K562 (cell line): ENCODE data around the gene ACHE. TPM values are rescaled to one million over a fixed set of nuclear protein-coding genes. Genes with fewer than 3 reads are reported as not detected.

Experiments used
- CHD4 ChIP-seq: fragments of 200-600 bp; sonication (generic); IDR thresholded peaks from 3 replicates; pipeline ENCODE4 v1.6.1; 2012; ENCODE audit warnings: low read depth, mild to moderate bottlenecking, mixed read lengths, low read length, inconsistent platforms; ENCODE audit not compliant: insufficient read depth, insufficient replicate concordance, poor library complexity, severe bottlenecking
- CTCFL ChIP-seq: IDR thresholded peaks from 2 replicates; pipeline ENCODE4 v1.6.1; 2011; ENCODE audit warnings: borderline replicate concordance, low read depth, mild to moderate bottlenecking, moderate library complexity, low read length; ENCODE audit not compliant: insufficient read depth, poor library complexity, severe bottlenecking
- DNMT1 ChIP-seq: fragments of 450-650 bp; IDR thresholded peaks from 2 replicates; pipeline ENCODE4 v1.6.1; 2016; ENCODE audit warnings: antibody characterized with exemption, mild to moderate bottlenecking
- EP400 ChIP-seq: fragments of 450-650 bp; IDR thresholded peaks from 2 replicates; pipeline ENCODE4 v1.6.1; 2017; ENCODE audit warnings: antibody characterized with exemption, mild to moderate bottlenecking, moderate library complexity
- MIER1 ChIP-seq: fragments of 450-650 bp; IDR thresholded peaks from 2 replicates; pipeline ENCODE4 v1.6.1; 2016; ENCODE audit warnings: antibody characterized with exemption, mild to moderate bottlenecking, low read depth
- MYC ChIP-seq, 2 experiments: fragments of 250-450 bp in 1 of 2; sonication (Bioruptor Pico) in 1 of 2; IDR thresholded peaks; 2 replicates each; pipeline versions ENCODE4 v1.5.1 to v1.6.1; 2012 to 2021; ENCODE audit warnings: low read depth in 2 of 2, borderline replicate concordance in 1 of 2, improper control_type of control experiment in 1 of 2, low read length in 1 of 2, mild to moderate bottlenecking in 1 of 2, moderate library complexity in 1 of 2
- NEUROD1 ChIP-seq: fragments of 150-350 bp; IDR thresholded peaks from 2 replicates; pipeline ENCODE4 v1.6.1; 2014; ENCODE audit warnings: borderline replicate concordance, low read length, low read depth; ENCODE audit not compliant: partially characterized antibody
- NKRF ChIP-seq: fragments of 450-650 bp; IDR thresholded peaks from 2 replicates; pipeline ENCODE4 v1.6.1; 2016; ENCODE audit warnings: borderline replicate concordance
- NRF1 ChIP-seq, 2 experiments: fragments of 450-650 bp; IDR thresholded peaks in 1 of 2; conservative IDR thresholded peaks in 1 of 2; 2 replicates each; pipeline ENCODE4 v1.6.1; 2014; ENCODE audit warnings: mild to moderate bottlenecking in 2 of 2
- POLR2AphosphoS5 ChIP-seq: IDR thresholded peaks from 2 replicates; pipeline ENCODE4 v1.6.1; 2011; ENCODE audit warnings: mild to moderate bottlenecking, low read depth, low read length, moderate library complexity; ENCODE audit not compliant: control insufficient read depth, insufficient read depth
- SAFB ChIP-seq: fragments of 200-400 bp; formaldehyde crosslinking; IDR thresholded peaks from 2 replicates; pipeline ENCODE4 v1.6.1; 2017; ENCODE audit warnings: low read depth, low read length, borderline replicate concordance
- SMC3 ChIP-seq: conservative IDR thresholded peaks from 2 replicates; pipeline ENCODE4 v1.6.1; 2011; ENCODE audit warnings: low read depth, low read length, improper control_type of control experiment; ENCODE audit not compliant: insufficient read depth
- TAF1 ChIP-seq: IDR thresholded peaks from 2 replicates; pipeline ENCODE4 v1.6.1; 2011; ENCODE audit warnings: mild to moderate bottlenecking, low read length, moderate library complexity; ENCODE audit not compliant: insufficient read depth, control insufficient read depth, severe bottlenecking; ENCODE audit errors: extremely low read depth
- ZBTB33 ChIP-seq: sonication (generic); formaldehyde crosslinking; IDR thresholded peaks from 2 replicates; pipeline ENCODE4 v1.8.1; 2023; ENCODE audit warnings: mild to moderate bottlenecking, missing genetic modification reagents
- ZNF512 ChIP-seq: IDR thresholded peaks from 2 replicates; pipeline ENCODE4 v1.6.1; 2016; ENCODE audit warnings: missing genetic modification characterization, missing compliant biosample characterization
- ZNF583 ChIP-seq: fragments of 250-450 bp; sonication (Bioruptor Pico); IDR thresholded peaks from 2 replicates; pipeline ENCODE4 v1.4.0; 2020
- polyA plus RNA-seq, 8 experiments: library from polyadenylated mRNA; depleted of rRNA in 4 of 8; stranded (reverse) in 5 of 8; unstranded in 3 of 8; fragments of >200 nt; fragmentation: Nextera tagmentation in 2 of 8; fragmentation: Illumina TruSeq in 1 of 8; extraction: Ambion mirVana in 2 of 8; extraction: Trizol in 1 of 8; gene quantifications; 2 replicates each; pipeline versions ENCODE4 v1.2.1 to v1.2.3, GENCODE V29; 2011 to 2014; ENCODE audit warnings: inconsistent platforms in 1 of 8, missing spikeins in 1 of 8
- total RNA-seq, 7 experiments: library from RNA; depleted of rRNA in 6 of 7; stranded (reverse); fragments of >200 nt in 6 of 7; fragmentation: Illumina TruSeq in 2 of 7; extraction: Trizol in 2 of 7; gene quantifications; 2 replicates each; pipeline versions ENCODE4 v1.2.1 to v1.2.3, GENCODE V29; 2011 to 2021; ENCODE audit warnings: low replicate concordance in 1 of 7

ACHE gene
- total and polyA plus RNA-seq, 9 of the 15 experiments (the other 6 are each of a cell fraction or from before 2014, with no cell fraction given) = 0.04 to 8.8 (median 1.9) TPM

- TF ChIP-seq MYC (IDR thresholded peaks at IDR 0.05; ENCODE audit: low read depth, low read length) = peak; percentile 80
- 0 out of 2 replicates have a peak, but pooled peaks have one; percentile 23 for TF ChIP-seq MYC (CRISPR knock-in tag; IDR thresholded peaks at IDR 0.05; ENCODE audit: borderline replicate concordance, low read depth)
- TF ChIP-seq DNMT1 = no peak
- peak; percentile 98 for TF ChIP-seq SAFB
- TF ChIP-seq TAF1 = no peak
- peak in 1 of 2 experiments; percentile 55; a peak in 2 of 4 replicates for TF ChIP-seq NRF1 (conservative IDR thresholded peaks at IDR 0.05 in 1 of 2, IDR thresholded peaks at IDR 0.05 in 1 of 2)
- peak; percentile 72 for TF ChIP-seq EP400
- no peak for TF ChIP-seq NEUROD1
- TF ChIP-seq ZNF583 (CRISPR knock-in tag) = 0 out of 2 replicates have a peak, but pooled peaks have one; percentile 17
- no peak for TF ChIP-seq ZNF512 (tag)
- peak; percentile 89 for TF ChIP-seq SMC3
- 0 out of 2 replicates have a peak, but pooled peaks have one; percentile 22 for TF ChIP-seq NKRF
- peak; percentile 71; the same call in 1 of the 2 replicates for TF ChIP-seq MIER1
- no peak for TF ChIP-seq CHD4
- TF ChIP-seq ZBTB33 (CRISPR knock-in tag) = peak; percentile 24; the same call in 1 of the 2 replicates
- TF ChIP-seq CTCFL = peak; percentile 68
- no peak for TF ChIP-seq POLR2AphosphoS5
These were observed 1.3 kb upstream of the ACHE start (continued) for GRCh38 chr7:100896732-100897608.
